Prostate gland (tissue), 2 donors: ENCODE results near the gene EPB41L4A. TPM values are rescaled to one million over a fixed set of nuclear protein-coding genes. Genes with fewer than 3 reads are reported as not detected.
"Not testable (repeated sequence)": the region's sequence is repeated elsewhere in the genome, so short reads cannot be mapped to it uniquely, and the experiment has no call there.

Source experiments
- DNase-seq: peaks from one replicate; pipeline ENCODE4 v3.0.0-alpha.2; 2019; ENCODE audit warnings: low spot score
- H3K27ac ChIP-seq, 2 donors: fragments of 200-600 bp; sonication (generic); 2 replicates each; pipeline ENCODE4 v1.5.1; 2017 to 2019
- H3K27me3 ChIP-seq: fragments of 200-600 bp; sonication (generic); replicated peaks from 2 replicates; pipeline ENCODE4 v1.5.1; 2019; ENCODE audit not compliant: insufficient read depth
- H3K36me3 ChIP-seq, 2 donors: fragments of 200-600 bp; sonication (generic); 1 replicate in 1 of 2; 2 replicates in 1 of 2; pipeline versions ENCODE4 v1.5.1 to v1.8.1; 2017 to 2019
- H3K4me1 ChIP-seq: fragments of 200-600 bp; sonication (generic); replicated peaks from 2 replicates; pipeline ENCODE4 v1.5.1; 2019
- H3K4me3 ChIP-seq, 2 donors: fragments of 200-600 bp; sonication (generic); 2 replicates each; pipeline ENCODE4 v1.5.1; 2017 to 2019
- H3K9me3 ChIP-seq: fragments of 200-600 bp; sonication (generic); 2 replicates; pipeline ENCODE4 v1.5.1; 2017
- POLR2A ChIP-seq: fragments of 450-650 bp; IDR thresholded peaks from one replicate; pipeline ENCODE4 v1.6.1; 2016; ENCODE audit warnings: antibody characterized with exemption, mild to moderate bottlenecking
- POLR2AphosphoS5 ChIP-seq: sonication (generic); formaldehyde crosslinking; IDR thresholded peaks from one replicate; pipeline ENCODE4 v1.6.1; 2017; ENCODE audit warnings: antibody characterized with exemption
- WGBS: methylation state at CpG from one replicate; pipeline ENCODE4 v1.1.5; 2018; 5-methylcytosine and 5-hydroxymethylcytosine counted together
- intact Hi-C: fragments of 100-400 bp; cut with DNase I; formaldehyde crosslinking; loops from one replicate; pipeline ENCODE4 v1.14.2; 2022
- total RNA-seq, 2 donors: library from RNA; depleted of rRNA; stranded (reverse); fragments of >200 nt; gene quantifications; one replicate each; pipeline ENCODE4 v1.1.0, GENCODE V29; 2016
- TF ChIP-seq, protein P1 (sequence below), 4 experiments: fragments of 200-600 bp in 2 of 4; fragments of 450-650 bp in 2 of 4; sonication (generic) in 2 of 4; IDR thresholded peaks; 1 replicate in 3 of 4; 2 replicates in 1 of 4; pipeline ENCODE4 v1.5.1; 2016 to 2019; ENCODE audit warnings: antibody characterized with exemption in 4 of 4, mild to moderate bottlenecking in 2 of 4, moderate library complexity in 2 of 4

EPB41L4A gene
- total RNA-seq, 2 donors from 2014 or later: 23.0 to 37.5 TPM

DNA sequence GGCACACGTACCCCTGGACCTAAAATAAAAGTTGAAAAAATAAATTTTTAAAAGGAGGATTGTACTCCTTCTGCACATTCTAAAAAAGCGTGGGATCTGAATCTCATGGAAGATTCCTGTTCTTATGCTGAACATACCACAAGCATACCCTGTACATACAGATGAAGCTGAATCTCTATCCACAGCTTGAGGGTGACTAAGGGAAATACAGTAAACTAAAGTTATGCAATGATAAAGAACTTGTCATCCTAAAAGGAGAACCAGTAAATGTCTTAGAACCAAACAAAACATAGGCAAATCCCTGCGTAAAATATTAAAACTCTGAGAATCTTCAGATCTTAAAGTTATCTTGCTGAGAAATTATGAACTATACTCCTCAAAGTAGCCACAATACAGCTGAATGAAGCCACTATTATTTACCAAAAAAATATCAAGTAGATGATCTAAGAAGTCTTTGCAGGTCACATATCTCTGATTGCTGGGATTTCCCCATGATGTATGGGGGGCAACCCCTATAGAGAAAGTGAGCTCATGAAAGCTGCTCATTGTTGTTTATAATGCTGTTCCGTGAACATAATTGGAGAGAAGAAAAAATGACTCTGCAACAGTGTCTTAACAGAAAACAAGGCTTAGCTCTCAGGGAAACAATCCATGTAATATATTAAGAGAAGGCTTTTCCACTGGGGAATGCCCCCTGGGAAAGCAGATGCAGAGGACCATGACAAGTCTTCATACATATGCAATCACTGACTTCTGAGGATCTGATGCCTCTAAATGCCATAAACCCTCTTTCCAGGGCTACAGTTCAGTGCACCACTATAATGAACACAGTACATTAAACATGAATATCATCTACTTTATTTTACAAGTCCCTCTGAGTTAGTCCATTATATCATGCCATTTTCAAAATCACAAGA, 210.1 kb downstream of the EPB41L4A start:
- TF ChIP-seq POLR2AphosphoS5 (no peak), POLR2A (no peak)
- TF ChIP-seq, protein P1, sequence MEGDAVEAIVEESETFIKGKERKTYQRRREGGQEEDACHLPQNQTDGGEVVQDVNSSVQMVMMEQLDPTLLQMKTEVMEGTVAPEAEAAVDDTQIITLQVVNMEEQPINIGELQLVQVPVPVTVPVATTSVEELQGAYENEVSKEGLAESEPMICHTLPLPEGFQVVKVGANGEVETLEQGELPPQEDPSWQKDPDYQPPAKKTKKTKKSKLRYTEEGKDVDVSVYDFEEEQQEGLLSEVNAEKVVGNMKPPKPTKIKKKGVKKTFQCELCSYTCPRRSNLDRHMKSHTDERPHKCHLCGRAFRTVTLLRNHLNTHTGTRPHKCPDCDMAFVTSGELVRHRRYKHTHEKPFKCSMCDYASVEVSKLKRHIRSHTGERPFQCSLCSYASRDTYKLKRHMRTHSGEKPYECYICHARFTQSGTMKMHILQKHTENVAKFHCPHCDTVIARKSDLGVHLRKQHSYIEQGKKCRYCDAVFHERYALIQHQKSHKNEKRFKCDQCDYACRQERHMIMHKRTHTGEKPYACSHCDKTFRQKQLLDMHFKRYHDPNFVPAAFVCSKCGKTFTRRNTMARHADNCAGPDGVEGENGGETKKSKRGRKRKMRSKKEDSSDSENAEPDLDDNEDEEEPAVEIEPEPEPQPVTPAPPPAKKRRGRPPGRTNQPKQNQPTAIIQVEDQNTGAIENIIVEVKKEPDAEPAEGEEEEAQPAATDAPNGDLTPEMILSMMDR (IDR thresholded peaks at IDR 0.05): no peak
- no peaks in the 10 kb centered on the region for H3K9me3 ChIP-seq
- H3K27me3 ChIP-seq: no peaks in the 10 kb centered on the region
- no peaks in the 10 kb centered on the region for H3K4me1 ChIP-seq
- intact Hi-C loops: no loop called here
- no peak overlapping the region for H3K27ac ChIP-seq
- no peaks in the 10 kb centered on the region for H3K36me3 ChIP-seq
- 90% methylated on average over 4 of the region's 4 CpGs for WGBS
- DNase-seq: no peak
- H3K4me3 ChIP-seq: no peak overlapping the region

DNA sequence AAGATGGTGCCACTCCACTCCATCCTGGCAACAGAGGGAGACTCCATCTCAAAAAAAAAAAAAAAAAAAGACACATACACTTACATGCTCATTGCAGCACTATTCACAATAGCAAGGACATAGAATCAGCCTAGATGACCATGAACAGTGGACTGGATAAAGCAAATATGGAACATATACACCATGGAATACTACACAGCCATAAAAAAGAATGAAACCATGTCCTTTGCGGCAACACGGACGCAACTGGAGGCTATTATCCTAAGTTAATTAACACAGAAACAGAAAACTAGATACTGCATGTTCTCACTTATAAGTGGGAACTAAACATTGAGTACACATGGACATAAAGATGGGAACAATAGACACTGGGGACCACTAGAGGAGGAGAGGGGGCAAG, 210.9 kb downstream of the EPB41L4A start:
- H3K27me3 ChIP-seq, H3K4me1 ChIP-seq, intact Hi-C loops, DNase-seq, H3K4me3 ChIP-seq, H3K27ac ChIP-seq, H3K36me3 ChIP-seq, H3K9me3 ChIP-seq: not testable (repeated sequence)
- 98% methylated on average over 3 of the region's 3 CpGs for WGBS

DNA sequence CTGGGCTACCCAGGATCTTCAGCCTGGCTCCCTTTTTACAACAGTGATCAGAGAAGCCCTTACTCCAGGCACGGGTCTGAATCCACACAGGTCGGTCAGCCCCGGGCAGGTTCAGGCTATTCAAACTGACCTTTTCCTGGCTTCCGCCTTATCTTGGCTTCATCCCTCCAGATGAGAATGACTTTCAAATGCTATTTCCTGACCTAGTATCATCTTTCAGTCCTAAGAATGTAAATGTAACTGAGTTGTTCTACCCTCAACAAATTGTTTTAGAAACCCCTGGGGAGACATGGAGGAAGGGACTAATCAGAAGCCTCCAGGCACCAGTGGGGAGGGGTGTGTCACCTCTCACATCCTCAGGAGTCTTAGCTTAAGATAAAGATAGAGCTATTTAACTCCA, 213.2 kb downstream of the EPB41L4A start:
- H3K27me3 ChIP-seq: no peaks in the 10 kb centered on the region

DNA sequence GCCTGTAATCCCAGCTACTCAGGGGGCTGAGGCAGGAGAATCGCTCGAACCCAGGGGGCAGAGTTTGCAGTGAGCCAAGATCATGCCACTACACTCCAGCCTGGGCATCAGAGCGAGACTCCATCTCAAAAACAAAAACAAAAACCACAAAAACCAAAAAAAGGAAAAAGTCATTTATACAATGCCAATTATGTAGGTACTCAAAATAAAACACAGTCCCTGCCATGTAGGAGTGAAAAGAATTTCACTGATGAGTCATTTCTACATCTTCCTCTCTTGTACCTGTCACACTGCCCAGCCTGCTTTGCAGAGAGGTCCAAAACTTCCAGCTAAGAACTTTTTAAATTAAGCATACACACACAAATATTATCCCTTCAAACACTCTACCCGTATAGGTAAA, 215.8 kb downstream of the EPB41L4A start:
- Histone ChIP-seq H3K9me3 (no peaks in the 10 kb centered on the region), H3K4me3 (no peak overlapping the region), H3K27me3 (no peaks in the 10 kb centered on the region), H3K4me1 (no peaks in the 10 kb centered on the region), H3K27ac (no peak overlapping the region), H3K36me3 (no peaks in the 10 kb centered on the region)
- TF ChIP-seq, protein P1 (IDR thresholded peaks at IDR 0.05): no peak
- TF ChIP-seq POLR2A (no peak), POLR2AphosphoS5 (no peak)
- WGBS: 91% methylated on average over 4 of the region's 4 CpGs
- intact Hi-C loops: no loop called here
- no peak for DNase-seq

More for the DNA sequence above, 213.2 kb downstream of the EPB41L4A start:
- intact Hi-C loops: no loop called here
- H3K4me1 ChIP-seq: no peaks in the 10 kb centered on the region
- 50% methylated on average over 4 of the region's 4 CpGs for WGBS
- H3K36me3 ChIP-seq: no peaks in the 10 kb centered on the region
- no peak for DNase-seq
- no peak overlapping the region for H3K27ac ChIP-seq
- H3K4me3 ChIP-seq: no peak overlapping the region
- no peaks in the 10 kb centered on the region for H3K9me3 ChIP-seq
- no peak for TF ChIP-seq POLR2AphosphoS5
- no peak for TF ChIP-seq POLR2A
- TF ChIP-seq, protein P1 (IDR thresholded peaks at IDR 0.05): no peak

DNA sequence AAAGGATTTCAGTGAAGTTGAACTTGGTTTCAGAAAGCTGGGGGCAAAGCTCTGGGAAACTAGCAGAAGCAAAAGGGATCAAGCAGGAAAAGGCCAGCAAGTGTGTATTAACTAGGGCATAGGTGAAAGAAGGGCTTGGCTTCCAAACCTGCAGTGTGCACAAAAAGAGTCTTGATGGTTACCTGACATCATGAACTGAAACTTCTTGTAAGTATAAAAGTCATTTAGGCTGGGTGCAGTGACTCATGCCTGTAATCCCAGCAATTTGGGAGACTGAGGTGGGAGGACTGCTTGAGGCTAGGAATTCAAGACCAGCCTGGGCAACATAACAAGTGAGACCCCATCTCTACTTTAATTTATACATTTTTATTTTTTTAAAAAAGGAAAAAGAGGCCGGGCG, 216.4 kb downstream of the EPB41L4A start:
- no peak overlapping the region for H3K4me3 ChIP-seq
- 97% methylated on average over 2 of the region's 2 CpGs for WGBS
- no peaks in the 10 kb centered on the region for H3K27me3 ChIP-seq
- intact Hi-C loops: no loop called here
- no peaks in the 10 kb centered on the region for H3K36me3 ChIP-seq
- H3K4me1 ChIP-seq: no peaks in the 10 kb centered on the region
- no peak for TF ChIP-seq POLR2A
- no peak for TF ChIP-seq POLR2AphosphoS5
- TF ChIP-seq, protein P1 (IDR thresholded peaks at IDR 0.05): no peak
- no peak for DNase-seq
- H3K27ac ChIP-seq: no peak overlapping the region
- H3K9me3 ChIP-seq: no peaks in the 10 kb centered on the region
